GM23338 (cell line): ENCODE results near the gene DCAF6. TPM values are rescaled to one million over a fixed set of nuclear protein-coding genes. Genes with fewer than 3 reads are reported as not detected.

ENCODE experiments used
- ATAC-seq: fragments of 200-7000 bp; cut with Tn5 transposase; 3 replicates; pipeline ENCODE4 v1.9.1; 2020
- DNase-seq: peaks from one replicate; pipeline ENCODE4 v3.0.0-alpha.2; 2015; ENCODE audit warnings: low spot score
- H2AFZ ChIP-seq: fragments of 200-600 bp; sonication (generic); 2 replicates; pipeline ENCODE4 v1.8.0; 2016; ENCODE audit warnings: antibody characterized with exemption, mild to moderate bottlenecking, moderate library complexity
- H3F3A ChIP-seq: fragments of 200-600 bp; sonication (generic); replicated peaks from 2 replicates; pipeline ENCODE4 v1.8.0; 2017; ENCODE audit warnings: antibody characterized with exemption, mixed run types, low read depth
- H3K27ac ChIP-seq: fragments of 200-600 bp; sonication (generic); 2 replicates; pipeline ENCODE4 v1.6.1; 2016; ENCODE audit warnings: low read depth
- H3K27me3 ChIP-seq: fragments of 200-600 bp; sonication (generic); 2 replicates; pipeline ENCODE4 v1.8.0; 2016; ENCODE audit warnings: mild to moderate bottlenecking, mixed run types, moderate library complexity; ENCODE audit not compliant: insufficient read depth
- H3K36me3 ChIP-seq: fragments of 200-600 bp; sonication (generic); 2 replicates; pipeline ENCODE4 v1.8.0; 2016; ENCODE audit warnings: mild to moderate bottlenecking; ENCODE audit not compliant: insufficient read depth
- H3K4me1 ChIP-seq: fragments of 200-600 bp; sonication (generic); 2 replicates; pipeline ENCODE4 v1.8.0; 2016; ENCODE audit warnings: mild to moderate bottlenecking, moderate library complexity; ENCODE audit not compliant: insufficient read depth
- H3K4me2 ChIP-seq: fragments of 200-600 bp; sonication (generic); 2 replicates; pipeline ENCODE4 v1.7.1; 2017; ENCODE audit warnings: mixed run types
- H3K4me3 ChIP-seq: fragments of 200-600 bp; sonication (generic); 2 replicates; pipeline ENCODE4 v1.6.1; 2016; ENCODE audit warnings: mixed run types
- H3K79me2 ChIP-seq: fragments of 200-600 bp; sonication (generic); replicated peaks from 2 replicates; pipeline ENCODE4 v1.8.0; 2017; ENCODE audit warnings: mild to moderate bottlenecking; ENCODE audit not compliant: insufficient read depth
- H3K9me2 ChIP-seq: fragments of 200-600 bp; sonication (generic); 2 replicates; pipeline ENCODE4 v1.8.0; 2017; ENCODE audit not compliant: insufficient read depth
- H4K20me1 ChIP-seq: fragments of 200-600 bp; sonication (generic); replicated peaks from 2 replicates; pipeline ENCODE4 v1.8.0; 2017; ENCODE audit warnings: mild to moderate bottlenecking; ENCODE audit not compliant: insufficient read depth
- H3K27ac Mint-ChIP-seq: 2 replicates; pipeline ENCODE4 v1.8.0; 2020; ENCODE audit warnings: inconsistent platforms, mild to moderate bottlenecking, moderate library complexity, mixed read lengths
- H3K27me3 Mint-ChIP-seq: 3 replicates; pipeline ENCODE4 v1.8.0; 2022; ENCODE audit warnings: low read depth, mild to moderate bottlenecking, moderate library complexity, mixed read lengths, inconsistent platforms; ENCODE audit not compliant: insufficient read depth, poor library complexity
- H3K36me3 Mint-ChIP-seq: 3 replicates; pipeline ENCODE4 v1.8.0; 2021; ENCODE audit warnings: low read depth, mild to moderate bottlenecking, inconsistent platforms, moderate library complexity, mixed read lengths
- H3K4me1 Mint-ChIP-seq: 3 replicates; pipeline ENCODE4 v1.8.0; 2020; ENCODE audit warnings: mild to moderate bottlenecking, inconsistent platforms, mixed read lengths
- H3K4me3 Mint-ChIP-seq: 3 replicates; pipeline ENCODE4 v1.8.0; 2021; ENCODE audit warnings: moderate library complexity, mild to moderate bottlenecking, inconsistent platforms, mixed read lengths
- H3K9me3 Mint-ChIP-seq: 3 replicates; pipeline ENCODE4 v1.8.0; 2020; ENCODE audit warnings: moderate library complexity, mild to moderate bottlenecking, inconsistent platforms, mixed read lengths
- polyA plus RNA-seq: library from polyadenylated mRNA; unstranded; fragments of >200 nt; fragmentation: Nextera tagmentation; extraction: Ambion mirVana; gene quantifications from 2 replicates; pipeline ENCODE4 v1.2.1, GENCODE V29; 2016
- total RNA-seq: library from RNA; depleted of rRNA; stranded (reverse); fragments of >200 nt; shearing (Covaris generic); gene quantifications from 2 replicates; pipeline ENCODE4 v1.2.3, GENCODE V29; 2014
- TF ChIP-seq, protein P1 (sequence below), 2 experiments: fragments of 200-600 bp in 1 of 2; sonication (generic) in 1 of 2; conservative IDR thresholded peaks; 2 replicates each; pipeline versions ENCODE4 v1.5.1 to v1.6.1; 2016 to 2017; ENCODE audit warnings: antibody characterized with exemption in 2 of 2, low read depth in 2 of 2, mild to moderate bottlenecking in 2 of 2, moderate library complexity in 1 of 2
- TF ChIP-seq, protein P2 (sequence below): IDR thresholded peaks from 2 replicates; pipeline ENCODE4 v1.6.1; 2016; ENCODE audit warnings: antibody characterized with exemption
- TF ChIP-seq, protein P3 (sequence below): fragments of 250-450 bp; sonication (Bioruptor Pico); IDR thresholded peaks from 2 replicates; pipeline ENCODE4 v1.5.0; 2020; ENCODE audit warnings: mild to moderate bottlenecking, moderate library complexity

Gene DCAF6
- total and polyA plus RNA-seq, 2 experiments from 2014 or later, result 18.6 to 27.3 TPM

DNA sequence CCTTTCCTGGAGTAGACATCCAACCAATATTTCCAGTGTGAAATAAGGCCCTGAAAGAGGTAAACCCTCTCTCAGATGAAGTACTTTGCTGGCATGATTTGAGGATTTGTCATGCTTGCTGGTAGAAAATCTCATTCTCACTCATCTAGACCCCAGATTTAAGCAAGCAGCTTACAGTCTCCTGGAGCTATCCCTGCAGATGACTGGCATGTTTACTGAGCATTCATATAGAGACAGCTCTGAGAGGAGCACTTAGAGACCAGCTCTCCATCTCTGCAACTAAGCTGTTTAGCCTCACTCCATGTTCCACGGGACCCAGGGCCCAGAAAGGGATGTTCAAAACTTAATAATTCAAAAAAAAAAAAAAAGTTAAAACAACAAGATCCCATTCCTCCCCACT, 166.0 kb downstream of the DCAF6 start:
- Histone ChIP-seq H3K27ac (no peak overlapping the region), H3K4me2 (no peak overlapping the region), H4K20me1 (no peaks in the 10 kb centered on the region), H3K27me3 (no peaks in the 10 kb centered on the region), H3K4me1 (no peaks in the 10 kb centered on the region), H2AFZ (no peak overlapping the region), H3K9me2 (no peaks in the 10 kb centered on the region), H3K36me3 (no peaks in the 10 kb centered on the region), H3F3A (no peaks in the 10 kb centered on the region), H3K4me3 (no peak overlapping the region), H3K79me2 (no peaks in the 10 kb centered on the region)
- Mint-ChIP-seq H3K36me3 (peaks cover 6% of the 10 kb centered on the region; the same call in 2 of the 3 replicates), H3K9me3 (no peaks in the 10 kb centered on the region), H3K27me3 (peaks cover 2% of the 10 kb centered on the region), H3K27ac (no peak overlapping the region), H3K4me3 (no peak overlapping the region), H3K4me1 (peaks cover 4% of the 10 kb centered on the region)
- TF ChIP-seq, protein P1, sequence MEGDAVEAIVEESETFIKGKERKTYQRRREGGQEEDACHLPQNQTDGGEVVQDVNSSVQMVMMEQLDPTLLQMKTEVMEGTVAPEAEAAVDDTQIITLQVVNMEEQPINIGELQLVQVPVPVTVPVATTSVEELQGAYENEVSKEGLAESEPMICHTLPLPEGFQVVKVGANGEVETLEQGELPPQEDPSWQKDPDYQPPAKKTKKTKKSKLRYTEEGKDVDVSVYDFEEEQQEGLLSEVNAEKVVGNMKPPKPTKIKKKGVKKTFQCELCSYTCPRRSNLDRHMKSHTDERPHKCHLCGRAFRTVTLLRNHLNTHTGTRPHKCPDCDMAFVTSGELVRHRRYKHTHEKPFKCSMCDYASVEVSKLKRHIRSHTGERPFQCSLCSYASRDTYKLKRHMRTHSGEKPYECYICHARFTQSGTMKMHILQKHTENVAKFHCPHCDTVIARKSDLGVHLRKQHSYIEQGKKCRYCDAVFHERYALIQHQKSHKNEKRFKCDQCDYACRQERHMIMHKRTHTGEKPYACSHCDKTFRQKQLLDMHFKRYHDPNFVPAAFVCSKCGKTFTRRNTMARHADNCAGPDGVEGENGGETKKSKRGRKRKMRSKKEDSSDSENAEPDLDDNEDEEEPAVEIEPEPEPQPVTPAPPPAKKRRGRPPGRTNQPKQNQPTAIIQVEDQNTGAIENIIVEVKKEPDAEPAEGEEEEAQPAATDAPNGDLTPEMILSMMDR (conservative IDR thresholded peaks at IDR 0.05; ENCODE audit: low read depth in 2 of 2), result no peak
- TF ChIP-seq, protein P2, sequence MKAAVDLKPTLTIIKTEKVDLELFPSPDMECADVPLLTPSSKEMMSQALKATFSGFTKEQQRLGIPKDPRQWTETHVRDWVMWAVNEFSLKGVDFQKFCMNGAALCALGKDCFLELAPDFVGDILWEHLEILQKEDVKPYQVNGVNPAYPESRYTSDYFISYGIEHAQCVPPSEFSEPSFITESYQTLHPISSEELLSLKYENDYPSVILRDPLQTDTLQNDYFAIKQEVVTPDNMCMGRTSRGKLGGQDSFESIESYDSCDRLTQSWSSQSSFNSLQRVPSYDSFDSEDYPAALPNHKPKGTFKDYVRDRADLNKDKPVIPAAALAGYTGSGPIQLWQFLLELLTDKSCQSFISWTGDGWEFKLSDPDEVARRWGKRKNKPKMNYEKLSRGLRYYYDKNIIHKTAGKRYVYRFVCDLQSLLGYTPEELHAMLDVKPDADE, result no peak
- TF ChIP-seq, protein P3, sequence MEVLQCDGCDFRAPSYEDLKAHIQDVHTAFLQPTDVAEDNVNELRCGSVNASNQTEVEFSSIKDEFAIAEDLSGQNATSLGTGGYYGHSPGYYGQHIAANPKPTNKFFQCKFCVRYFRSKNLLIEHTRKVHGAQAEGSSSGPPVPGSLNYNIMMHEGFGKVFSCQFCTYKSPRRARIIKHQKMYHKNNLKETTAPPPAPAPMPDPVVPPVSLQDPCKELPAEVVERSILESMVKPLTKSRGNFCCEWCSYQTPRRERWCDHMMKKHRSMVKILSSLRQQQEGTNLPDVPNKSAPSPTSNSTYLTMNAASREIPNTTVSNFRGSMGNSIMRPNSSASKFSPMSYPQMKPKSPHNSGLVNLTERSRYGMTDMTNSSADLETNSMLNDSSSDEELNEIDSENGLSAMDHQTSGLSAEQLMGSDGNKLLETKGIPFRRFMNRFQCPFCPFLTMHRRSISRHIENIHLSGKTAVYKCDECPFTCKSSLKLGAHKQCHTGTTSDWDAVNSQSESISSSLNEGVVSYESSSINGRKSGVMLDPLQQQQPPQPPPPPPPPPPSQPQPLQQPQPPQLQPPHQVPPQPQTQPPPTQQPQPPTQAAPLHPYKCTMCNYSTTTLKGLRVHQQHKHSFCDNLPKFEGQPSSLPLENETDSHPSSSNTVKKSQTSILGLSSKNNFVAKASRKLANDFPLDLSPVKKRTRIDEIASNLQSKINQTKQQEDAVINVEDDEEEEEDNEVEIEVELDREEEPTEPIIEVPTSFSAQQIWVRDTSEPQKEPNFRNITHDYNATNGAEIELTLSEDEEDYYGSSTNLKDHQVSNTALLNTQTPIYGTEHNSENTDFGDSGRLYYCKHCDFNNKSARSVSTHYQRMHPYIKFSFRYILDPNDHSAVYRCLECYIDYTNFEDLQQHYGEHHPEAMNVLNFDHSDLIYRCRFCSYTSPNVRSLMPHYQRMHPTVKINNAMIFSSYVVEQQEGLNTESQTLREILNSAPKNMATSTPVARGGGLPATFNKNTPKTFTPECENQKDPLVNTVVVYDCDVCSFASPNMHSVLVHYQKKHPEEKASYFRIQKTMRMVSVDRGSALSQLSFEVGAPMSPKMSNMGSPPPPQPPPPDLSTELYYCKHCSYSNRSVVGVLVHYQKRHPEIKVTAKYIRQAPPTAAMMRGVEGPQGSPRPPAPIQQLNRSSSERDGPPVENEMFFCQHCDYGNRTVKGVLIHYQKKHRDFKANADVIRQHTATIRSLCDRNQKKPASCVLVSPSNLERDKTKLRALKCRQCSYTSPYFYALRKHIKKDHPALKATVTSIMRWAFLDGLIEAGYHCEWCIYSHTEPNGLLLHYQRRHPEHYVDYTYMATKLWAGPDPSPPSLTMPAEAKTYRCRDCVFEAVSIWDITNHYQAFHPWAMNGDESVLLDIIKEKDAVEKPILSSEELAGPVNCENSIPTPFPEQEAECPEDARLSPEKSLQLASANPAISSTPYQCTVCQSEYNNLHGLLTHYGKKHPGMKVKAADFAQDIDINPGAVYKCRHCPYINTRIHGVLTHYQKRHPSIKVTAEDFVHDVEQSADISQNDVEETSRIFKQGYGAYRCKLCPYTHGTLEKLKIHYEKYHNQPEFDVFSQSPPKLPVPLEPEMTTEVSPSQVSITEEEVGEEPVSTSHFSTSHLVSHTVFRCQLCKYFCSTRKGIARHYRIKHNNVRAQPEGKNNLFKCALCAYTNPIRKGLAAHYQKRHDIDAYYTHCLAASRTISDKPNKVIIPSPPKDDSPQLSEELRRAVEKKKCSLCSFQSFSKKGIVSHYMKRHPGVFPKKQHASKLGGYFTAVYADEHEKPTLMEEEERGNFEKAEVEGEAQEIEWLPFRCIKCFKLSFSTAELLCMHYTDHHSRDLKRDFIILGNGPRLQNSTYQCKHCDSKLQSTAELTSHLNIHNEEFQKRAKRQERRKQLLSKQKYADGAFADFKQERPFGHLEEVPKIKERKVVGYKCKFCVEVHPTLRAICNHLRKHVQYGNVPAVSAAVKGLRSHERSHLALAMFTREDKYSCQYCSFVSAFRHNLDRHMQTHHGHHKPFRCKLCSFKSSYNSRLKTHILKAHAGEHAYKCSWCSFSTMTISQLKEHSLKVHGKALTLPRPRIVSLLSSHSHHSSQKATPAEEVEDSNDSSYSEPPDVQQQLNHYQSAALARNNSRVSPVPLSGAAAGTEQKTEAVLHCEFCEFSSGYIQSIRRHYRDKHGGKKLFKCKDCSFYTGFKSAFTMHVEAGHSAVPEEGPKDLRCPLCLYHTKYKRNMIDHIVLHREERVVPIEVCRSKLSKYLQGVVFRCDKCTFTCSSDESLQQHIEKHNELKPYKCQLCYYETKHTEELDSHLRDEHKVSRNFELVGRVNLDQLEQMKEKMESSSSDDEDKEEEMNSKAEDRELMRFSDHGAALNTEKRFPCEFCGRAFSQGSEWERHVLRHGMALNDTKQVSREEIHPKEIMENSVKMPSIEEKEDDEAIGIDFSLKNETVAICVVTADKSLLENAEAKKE (CRISPR knock-in tag), result no peak
- no peak for DNase-seq
- no peak for ATAC-seq
